ENCODE measurements around the gene C16orf95.
"Not testable (repeated sequence)": the region's sequence is repeated elsewhere in the genome, so short reads cannot be mapped to it uniquely, and the experiment has no call there.

Gene C16orf95, protein sequence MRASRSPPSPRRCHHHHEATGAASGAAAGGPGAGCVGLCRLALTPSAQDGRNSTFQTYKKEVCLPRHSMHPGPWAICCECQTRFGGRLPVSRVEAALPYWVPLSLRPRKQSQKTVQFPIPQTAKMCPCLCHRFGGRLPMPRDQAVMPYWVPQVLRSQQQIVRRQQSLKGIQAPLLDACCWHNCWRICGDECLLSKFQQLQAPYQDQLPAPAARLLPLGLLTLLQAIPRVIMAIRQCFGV

DNA sequence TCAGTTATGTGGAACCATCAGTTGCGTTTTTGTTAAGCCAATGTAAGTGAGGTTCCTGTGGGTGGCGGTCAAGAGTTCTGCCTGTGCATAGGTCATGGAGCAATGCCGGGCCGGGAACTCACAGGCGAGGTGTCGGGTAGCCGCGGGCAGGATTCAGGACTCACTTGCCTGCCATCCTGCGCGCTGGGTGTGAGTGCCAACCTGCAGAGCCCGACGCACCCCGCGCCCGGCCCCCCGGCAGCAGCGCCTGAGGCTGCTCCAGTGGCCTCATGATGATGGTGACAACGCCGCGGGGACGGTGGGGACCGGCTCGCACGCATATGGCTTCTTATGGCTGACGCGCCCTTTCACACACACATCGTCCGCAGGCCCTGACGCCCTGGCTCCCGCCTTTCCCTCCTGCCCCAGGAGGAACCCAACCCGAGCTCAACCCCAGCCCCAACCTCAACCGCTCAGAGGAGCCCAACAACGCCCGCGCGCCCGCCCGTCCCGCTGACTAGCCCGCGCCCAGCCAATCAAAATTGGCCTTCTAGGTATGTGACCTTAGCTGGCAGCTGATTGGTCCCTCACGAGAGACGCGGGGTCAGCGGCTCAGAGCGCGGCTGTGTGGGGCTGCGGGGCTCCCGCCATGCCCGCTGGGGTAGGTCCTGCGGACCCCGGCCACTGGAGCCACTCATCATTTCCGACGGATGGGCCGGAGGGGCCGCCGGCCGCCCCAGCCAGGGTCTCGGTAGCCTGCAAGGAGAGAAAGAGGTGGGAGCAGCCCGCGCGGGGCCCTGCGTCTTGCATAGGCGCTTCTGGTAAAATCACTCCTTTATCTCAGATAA, at the start of gene C16orf95:
C16orf95 (minus strand) TSS at position 470 of the 827 bp plus-strand sequence; CDS start at position 320, 150 bp downstream.
- peaks cover 25% of the 10 kb centered on the region for H3K36me3 ChIP-seq (ENCODE audit: insufficient read depth, insufficient read length, low read length)
- no peak for TF ChIP-seq SUZ12 (IDR thresholded peaks at IDR 0.05; ENCODE audit: extremely low read depth, insufficient read depth, insufficient read length)
- TF ChIP-seq ZNF274 (IDR thresholded peaks at IDR 0.05; ENCODE audit: low read depth, low read length) = no peak
- peak; percentile 34 for TF ChIP-seq YY1 (IDR thresholded peaks at IDR 0.05; ENCODE audit: insufficient read depth, insufficient read length)

DNA sequence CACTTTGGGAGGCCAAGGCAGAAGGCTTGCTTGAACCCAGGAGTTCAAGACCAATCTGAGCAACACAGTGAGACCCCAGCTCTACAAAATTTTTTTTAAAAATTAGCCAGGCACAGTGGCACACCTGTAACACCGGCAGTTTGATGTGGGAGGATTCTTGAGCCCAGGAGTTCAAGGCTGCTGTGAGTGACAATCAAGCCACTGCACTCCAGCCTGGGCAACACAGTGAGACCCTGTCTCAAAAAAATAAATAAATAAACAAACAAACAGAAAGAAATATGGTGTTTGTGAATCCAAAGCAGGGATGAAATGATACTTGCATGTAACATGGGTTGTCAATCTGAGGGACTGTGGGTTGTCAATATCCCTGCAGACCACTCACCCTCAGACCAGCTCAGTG, 49.7 kb upstream of the C16orf95 start:
- DNase-seq (ENCODE audit: low read depth, low spot score) = no peak
- no peaks in the 10 kb centered on the region for H3K9me3 ChIP-seq (ENCODE audit: insufficient read depth, low read length)
- no peaks in the 10 kb centered on the region for H3K27me3 ChIP-seq (ENCODE audit: insufficient read depth, insufficient read length)
- H3K9ac ChIP-seq (ENCODE audit: insufficient read length, low read depth) = no peak overlapping the region
- peaks cover 13% of the 10 kb centered on the region for H3K4me1 ChIP-seq (ENCODE audit: insufficient read depth, insufficient read length)
- no peak overlapping the region for H3K4me3 ChIP-seq (ENCODE audit: insufficient read length, low read depth)
- no peak for TF ChIP-seq YY1 (IDR thresholded peaks at IDR 0.05; ENCODE audit: insufficient read depth, insufficient read length)
- TF ChIP-seq SUZ12 (IDR thresholded peaks at IDR 0.05; ENCODE audit: extremely low read depth, insufficient read depth, insufficient read length) = no peak
- TF ChIP-seq ZNF274 (IDR thresholded peaks at IDR 0.05; ENCODE audit: low read depth, low read length) = no peak
- H3K36me3 ChIP-seq (ENCODE audit: insufficient read depth, insufficient read length, low read length) = peaks cover 29% of the 10 kb centered on the region

More for the DNA sequence above, at the start of gene C16orf95:
- Histone ChIP-seq H3K9ac (ENCODE audit: insufficient read length, low read depth) (peak within 1 kb of the TSS; percentile 98), H3K27me3 (ENCODE audit: insufficient read depth, insufficient read length) (no peaks in the 10 kb centered on the region), H3K9me3 (ENCODE audit: insufficient read depth, low read length) (no peaks in the 10 kb centered on the region), H3K4me3 (ENCODE audit: insufficient read length, low read depth) (peak within 1 kb of the TSS; percentile 92), H3K4me1 (ENCODE audit: insufficient read depth, insufficient read length) (peaks cover 7% of the 10 kb centered on the region)
- DNase-seq (ENCODE audit: low read depth, low spot score) = peak; percentile 92

DNA sequence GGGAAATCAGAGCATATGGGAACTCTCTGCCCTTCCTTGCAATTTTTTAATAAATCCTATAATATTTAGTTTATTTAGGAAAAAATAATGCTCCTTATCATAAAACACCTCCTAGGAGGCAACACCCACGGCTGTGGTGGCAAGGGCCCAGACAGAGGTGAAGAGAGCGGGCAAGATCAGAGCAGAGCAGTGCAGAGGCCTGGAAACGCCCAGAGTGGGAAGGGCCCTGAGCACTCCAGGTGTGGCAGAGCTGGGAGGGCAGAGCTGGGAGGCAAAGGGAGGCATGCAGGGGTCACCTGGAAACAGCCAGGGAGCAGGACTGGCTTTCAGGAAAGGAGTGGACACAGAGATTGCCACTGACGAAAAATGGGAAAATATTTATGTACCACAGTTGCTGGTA, 49.1 kb upstream of the C16orf95 start:
- no peak for DNase-seq (ENCODE audit: low read depth, low spot score)
- Histone ChIP-seq H3K9me3 (ENCODE audit: insufficient read depth, low read length) (no peaks in the 10 kb centered on the region), H3K4me1 (ENCODE audit: insufficient read depth, insufficient read length) (peaks cover 13% of the 10 kb centered on the region), H3K36me3 (ENCODE audit: insufficient read depth, insufficient read length, low read length) (peaks cover 35% of the 10 kb centered on the region), H3K27me3 (ENCODE audit: insufficient read depth, insufficient read length) (no peaks in the 10 kb centered on the region), H3K4me3 (ENCODE audit: insufficient read length, low read depth) (no peak overlapping the region), H3K9ac (ENCODE audit: insufficient read length, low read depth) (no peak overlapping the region)
- TF ChIP-seq YY1 (IDR thresholded peaks at IDR 0.05; ENCODE audit: insufficient read depth, insufficient read length) (no peak), ZNF274 (IDR thresholded peaks at IDR 0.05; ENCODE audit: low read depth, low read length) (no peak), SUZ12 (IDR thresholded peaks at IDR 0.05; ENCODE audit: extremely low read depth, insufficient read depth, insufficient read length) (no peak)

DNA sequence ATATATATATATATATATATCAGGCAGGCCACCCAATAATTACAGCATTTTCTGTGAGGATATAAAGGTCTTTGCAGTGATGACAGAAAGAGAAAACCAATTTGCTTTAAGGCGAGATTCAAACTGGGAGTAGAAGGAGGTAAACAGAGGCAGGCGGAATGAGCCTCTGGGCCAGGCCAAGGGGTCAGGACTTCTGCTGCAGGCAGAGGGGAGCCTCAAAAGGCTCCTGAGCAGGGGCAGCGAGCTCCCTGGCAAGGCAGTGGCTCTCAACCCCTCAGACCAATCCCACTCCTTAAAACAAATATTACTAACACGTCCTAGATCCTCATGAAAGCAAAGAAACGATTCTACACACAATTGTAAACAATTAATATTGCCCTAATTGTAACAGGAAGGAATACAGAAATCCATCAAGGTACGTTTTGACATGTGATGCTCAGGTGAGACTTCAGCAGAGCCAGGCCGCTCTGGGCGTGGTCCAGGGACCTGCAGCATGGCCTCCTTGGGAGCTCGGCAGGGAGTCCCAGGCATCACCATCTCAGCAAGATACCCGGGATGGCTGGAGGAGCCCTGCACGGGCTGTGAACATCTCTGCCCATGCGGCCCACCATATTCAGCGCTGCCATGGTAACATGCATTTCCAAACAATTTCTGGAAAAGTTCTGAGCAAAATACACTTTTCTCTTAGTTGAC, 48.0 kb upstream of the C16orf95 start:
- Histone ChIP-seq H3K36me3 (ENCODE audit: insufficient read depth, insufficient read length, low read length) (peaks cover 46% of the 10 kb centered on the region), H3K9ac (ENCODE audit: insufficient read length, low read depth) (no peak overlapping the region), H3K27me3 (ENCODE audit: insufficient read depth, insufficient read length) (no peaks in the 10 kb centered on the region), H3K9me3 (ENCODE audit: insufficient read depth, low read length) (no peaks in the 10 kb centered on the region), H3K4me3 (ENCODE audit: insufficient read length, low read depth) (no peak overlapping the region), H3K4me1 (ENCODE audit: insufficient read depth, insufficient read length) (peaks cover 10% of the 10 kb centered on the region)
- no peak for DNase-seq (ENCODE audit: low read depth, low spot score)
- no peak for TF ChIP-seq YY1 (IDR thresholded peaks at IDR 0.05; ENCODE audit: insufficient read depth, insufficient read length)
- no peak for TF ChIP-seq SUZ12 (IDR thresholded peaks at IDR 0.05; ENCODE audit: extremely low read depth, insufficient read depth, insufficient read length)
- no peak for TF ChIP-seq ZNF274 (IDR thresholded peaks at IDR 0.05; ENCODE audit: low read depth, low read length)

DNA sequence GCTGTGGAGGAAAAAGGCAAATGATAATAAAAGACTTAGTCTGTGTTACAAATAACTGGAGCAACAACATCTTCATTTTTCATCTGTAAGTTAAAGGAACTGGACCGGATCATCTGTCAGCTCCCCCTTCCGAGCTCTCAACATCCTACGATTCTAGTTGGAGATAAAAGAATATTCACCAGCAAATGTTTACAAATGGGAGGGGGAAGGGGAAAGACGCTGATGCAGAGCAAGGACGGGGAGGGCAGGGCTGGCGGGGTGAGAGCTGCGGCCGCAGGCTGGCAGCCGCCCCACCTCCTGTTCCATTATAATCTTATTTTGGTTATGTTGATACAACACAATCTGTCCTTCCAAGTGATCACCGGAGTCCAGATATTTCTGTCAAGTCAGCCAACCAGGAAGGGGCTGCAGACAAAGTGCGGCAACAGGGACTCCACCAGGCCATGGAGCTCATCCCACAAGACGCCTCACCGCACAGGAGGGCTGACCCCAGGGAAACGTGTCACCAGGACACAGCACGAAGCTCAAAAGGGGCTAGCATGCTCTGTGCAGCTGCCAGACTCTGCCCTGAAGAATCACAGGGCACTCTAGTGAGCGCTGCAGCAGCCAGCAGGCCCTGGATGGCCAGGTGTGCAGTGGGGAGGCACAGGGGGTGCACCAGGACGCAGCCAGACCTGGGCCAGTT, 46.7 kb upstream of the C16orf95 start:
- Histone ChIP-seq H3K4me3 (ENCODE audit: insufficient read length, low read depth) (no peak overlapping the region), H3K27me3 (ENCODE audit: insufficient read depth, insufficient read length) (no peaks in the 10 kb centered on the region), H3K4me1 (ENCODE audit: insufficient read depth, insufficient read length) (peaks cover 6% of the 10 kb centered on the region), H3K9me3 (ENCODE audit: insufficient read depth, low read length) (no peaks in the 10 kb centered on the region), H3K9ac (ENCODE audit: insufficient read length, low read depth) (peak overlapping the region; percentile 44), H3K36me3 (ENCODE audit: insufficient read depth, insufficient read length, low read length) (peaks cover 59% of the 10 kb centered on the region)
- TF ChIP-seq ZNF274 (IDR thresholded peaks at IDR 0.05; ENCODE audit: low read depth, low read length) (no peak), YY1 (IDR thresholded peaks at IDR 0.05; ENCODE audit: insufficient read depth, insufficient read length) (no peak), SUZ12 (IDR thresholded peaks at IDR 0.05; ENCODE audit: extremely low read depth, insufficient read depth, insufficient read length) (no peak)
- DNase-seq (ENCODE audit: low read depth, low spot score) = no peak

DNA sequence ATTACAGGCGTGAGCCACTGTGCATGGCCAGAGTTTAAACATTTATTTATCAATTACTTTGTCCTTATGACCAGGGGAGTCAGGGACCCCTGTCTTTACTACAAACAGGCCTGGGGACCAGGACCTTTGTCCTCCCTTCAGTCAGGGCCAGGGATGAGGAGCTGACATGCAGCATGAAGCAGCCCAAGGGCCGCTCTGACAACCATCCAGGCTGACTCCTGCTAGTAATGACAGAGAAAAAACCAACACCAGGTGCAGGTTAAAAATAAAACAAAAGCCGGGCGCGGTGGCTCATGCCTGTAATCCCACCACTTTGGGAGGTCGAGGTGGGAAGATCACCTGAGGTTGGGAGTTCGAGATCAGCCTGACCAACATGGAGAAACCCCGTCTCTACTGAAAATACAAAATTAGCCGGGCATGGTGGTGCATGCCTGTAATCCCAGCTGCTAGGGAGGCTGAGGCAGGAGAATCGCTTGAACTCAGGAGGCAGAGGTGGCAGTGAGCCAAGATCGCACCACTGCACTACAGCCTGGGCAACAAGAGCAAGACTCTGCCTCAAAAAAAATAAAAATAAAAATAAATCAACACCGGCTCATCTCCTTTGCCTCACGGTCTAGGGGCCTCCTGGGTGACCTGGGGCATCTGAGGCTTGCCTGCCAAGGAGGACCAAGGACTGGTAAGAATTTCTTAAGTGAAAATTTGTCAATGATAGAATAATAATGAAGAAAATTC, 45.8 kb upstream of the C16orf95 start:
- H3K9me3 ChIP-seq (ENCODE audit: insufficient read depth, low read length); DNase-seq (ENCODE audit: low read depth, low spot score); H3K9ac ChIP-seq (ENCODE audit: insufficient read length, low read depth); H3K4me1 ChIP-seq (ENCODE audit: insufficient read depth, insufficient read length); H3K27me3 ChIP-seq (ENCODE audit: insufficient read depth, insufficient read length); H3K4me3 ChIP-seq (ENCODE audit: insufficient read length, low read depth): not testable (repeated sequence)
- peaks cover 68% of the 10 kb centered on the region for H3K36me3 ChIP-seq (ENCODE audit: insufficient read depth, insufficient read length, low read length)

Data from NT2/D1 (cell line).